Measurements from ENCODE around the gene FUZ.

The FUZ gene

DNA sequence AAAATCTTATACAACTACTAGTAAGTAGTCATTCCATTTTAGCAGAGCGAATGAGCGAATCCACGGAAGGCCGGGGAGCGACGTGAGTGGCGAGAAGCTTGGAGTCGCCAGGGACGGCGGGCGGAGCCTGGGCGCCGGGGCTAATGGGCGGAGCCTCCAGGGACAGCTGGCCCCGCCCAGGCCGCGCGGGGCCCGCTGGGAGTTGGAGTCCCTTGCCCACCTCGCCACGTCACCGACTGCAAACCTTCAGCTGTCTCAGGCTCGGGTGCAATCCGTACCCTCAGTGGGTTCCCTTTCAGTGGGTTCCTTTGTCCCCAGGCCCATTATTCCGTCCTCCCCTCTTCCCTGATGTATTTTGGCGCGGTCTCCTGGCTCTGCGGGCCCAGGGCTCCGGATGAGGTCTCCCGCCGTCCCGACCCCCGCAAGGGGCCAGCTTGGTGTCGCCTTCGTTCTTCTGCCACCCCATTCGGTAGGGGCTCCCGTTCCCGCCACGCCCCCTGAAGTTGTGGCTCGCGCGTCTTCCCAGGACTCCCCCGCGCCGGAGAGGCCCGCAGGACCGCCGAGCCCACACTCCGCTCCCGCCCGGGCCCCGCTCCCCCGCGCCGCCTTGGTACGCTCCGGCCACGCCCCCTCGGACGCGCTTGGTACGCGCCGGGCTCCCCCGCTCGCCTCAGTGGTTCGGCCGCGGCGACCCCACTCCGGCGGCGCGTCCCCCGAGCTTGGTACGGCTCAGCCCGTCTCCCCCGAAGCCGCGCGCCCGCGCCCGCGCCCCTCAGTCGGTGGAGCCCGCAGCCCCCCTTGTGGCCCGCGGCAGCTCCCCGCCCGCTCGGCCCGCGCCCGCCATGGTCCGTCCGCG lies 37.6 kb upstream of the FUZ start, which contains the start of gene PTOV1:
PTOV1 (plus strand) TSS at position 673 of the 856 bp plus-strand sequence.
- DNase-seq = peak; percentile 85

GRCh38 chr19:49850221-49850486 lies 37.1 kb upstream of the FUZ start:
- DNase-seq = no peak

GRCh38 chr19:49849433-49850220 lies 36.5 kb upstream of the FUZ start:
- no peak for DNase-seq

- DNase-seq = no peak
Observed at GRCh38 chr19:49848938-49849337, 35.8 kb upstream of the FUZ start.

DNA sequence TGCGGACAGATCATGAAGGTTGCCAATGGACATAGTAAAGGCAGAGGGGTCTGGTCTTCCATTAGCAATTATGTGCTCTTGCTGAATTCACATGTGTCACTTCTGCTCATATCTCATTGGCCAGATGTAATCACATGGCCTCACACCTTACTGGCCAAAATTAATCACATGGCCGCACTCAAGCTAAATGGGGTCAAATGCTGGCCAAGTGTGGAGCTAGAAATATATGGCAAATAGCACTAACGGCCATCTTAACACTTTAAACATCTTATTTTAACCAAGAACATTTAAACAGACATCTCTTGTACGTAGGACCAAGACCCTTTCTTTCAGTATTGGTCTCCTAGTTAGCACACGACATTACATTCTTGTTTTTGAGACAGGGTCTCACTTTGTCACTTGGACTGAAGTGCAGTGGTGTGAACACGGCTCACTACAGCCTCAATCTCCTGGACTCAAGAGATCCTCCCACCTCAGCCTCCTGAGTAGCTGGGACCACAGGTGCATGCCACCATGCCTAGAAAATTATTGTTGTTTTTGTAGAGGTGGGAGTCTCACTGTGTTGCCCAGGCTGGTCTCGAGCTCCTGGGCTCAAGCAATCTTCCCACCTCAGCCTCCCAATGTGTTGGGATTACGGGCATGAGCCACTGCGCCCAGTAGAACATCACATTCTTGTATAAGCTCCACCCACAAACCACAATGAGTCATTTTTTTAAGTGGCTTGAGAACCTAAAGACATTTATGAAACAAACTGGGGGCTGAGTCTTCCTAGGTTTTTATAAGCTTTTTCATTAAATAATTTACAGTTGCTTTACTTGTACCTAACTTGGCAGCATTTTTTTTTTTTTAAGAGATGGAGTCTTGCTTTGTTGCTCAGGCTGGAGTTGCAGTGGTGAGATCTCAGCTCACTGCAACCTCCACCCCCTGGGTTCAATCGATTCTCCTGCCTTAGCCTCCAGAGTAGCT lies 34.9 kb upstream of the FUZ start:
- DNase-seq = no peak

DNA sequence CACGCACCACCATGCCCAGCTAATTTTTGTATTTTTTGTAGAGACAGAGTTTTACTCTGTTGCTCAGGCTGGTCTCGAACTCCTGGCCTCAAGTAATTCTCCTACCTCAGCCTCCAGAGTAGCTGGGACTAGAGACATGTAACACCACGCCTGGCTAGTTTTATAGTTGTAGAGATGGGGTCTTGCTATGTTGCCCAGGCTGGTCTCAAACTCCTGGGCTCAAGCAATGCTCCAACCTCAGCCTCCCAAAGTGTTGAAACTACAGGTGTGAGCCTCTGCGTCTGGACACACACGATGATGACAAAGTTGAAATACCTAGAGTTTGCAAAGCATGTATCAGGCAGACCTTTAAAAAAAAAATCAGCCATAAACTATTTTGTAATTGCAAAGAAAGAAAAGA lies 33.3 kb upstream of the FUZ start:
- DNase-seq = no peak

- no peak for DNase-seq
Observed at GRCh38 chr19:49845414-49845813, 32.3 kb upstream of the FUZ start.

DNA sequence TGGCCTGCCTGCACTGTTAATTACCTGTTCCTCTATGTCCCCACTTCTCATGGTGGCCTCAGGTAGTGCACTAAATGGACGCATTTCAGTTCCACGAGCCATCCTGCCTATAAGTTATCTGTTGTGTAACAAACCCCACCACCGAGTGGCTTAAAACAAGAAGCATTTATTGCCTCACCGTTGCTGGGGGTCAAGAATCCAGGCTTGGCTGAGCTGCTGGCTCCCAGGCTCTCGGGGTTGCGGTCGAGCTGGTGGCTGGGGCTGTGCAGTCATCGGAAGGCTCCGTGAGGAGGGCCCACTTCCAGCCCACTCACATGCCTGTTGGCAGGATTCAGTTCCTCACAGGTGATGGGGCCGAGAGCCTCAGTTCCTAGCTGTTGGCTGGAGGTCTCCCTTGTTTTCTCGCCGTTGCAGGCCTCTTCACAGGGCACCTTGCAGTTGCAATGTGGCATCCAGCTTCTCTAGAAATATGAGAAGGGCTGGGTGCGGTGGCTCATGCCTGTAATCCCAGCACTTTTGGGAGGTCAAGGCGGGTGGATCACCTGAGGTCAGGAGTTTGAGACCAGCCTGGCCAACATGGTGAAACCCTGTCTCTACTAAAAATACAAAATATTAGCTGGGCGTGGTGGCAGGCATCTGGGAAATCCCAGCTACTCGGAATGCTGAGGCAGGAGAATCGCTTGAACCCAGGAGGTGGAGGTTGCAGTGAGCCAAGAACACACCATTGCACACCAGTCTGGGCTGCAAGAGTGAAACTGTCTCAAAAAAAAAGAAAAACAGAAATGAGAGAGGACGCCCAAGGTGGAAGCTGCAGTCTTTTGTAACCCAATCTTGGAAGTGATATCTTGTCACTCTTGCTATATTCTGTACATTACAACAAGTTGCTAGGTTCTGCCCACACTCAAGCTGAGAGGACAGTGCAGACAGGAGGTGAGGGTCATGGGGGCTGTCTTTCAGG lies 31.3 kb upstream of the FUZ start:
- no peak for DNase-seq

DNA sequence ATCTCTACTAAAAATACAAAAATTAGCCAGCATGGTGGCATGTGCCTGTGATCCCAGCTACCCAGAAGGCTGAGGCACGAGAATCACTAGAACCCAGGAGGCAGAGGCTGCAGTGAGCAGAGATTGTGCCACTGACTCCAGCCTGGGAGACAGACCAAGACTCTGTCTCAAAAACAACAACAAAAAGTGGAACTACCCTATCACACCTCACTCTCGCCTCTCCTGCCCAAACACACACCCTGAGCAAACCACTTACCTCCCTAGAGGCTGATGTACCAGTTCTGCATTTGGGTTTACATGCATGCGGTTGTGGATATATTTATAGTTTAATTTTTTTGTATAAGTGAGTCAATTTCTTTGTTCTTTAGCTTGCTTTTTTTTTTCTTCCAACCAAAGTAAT lies 30.2 kb upstream of the FUZ start:
- DNase-seq = no peak

DNA sequence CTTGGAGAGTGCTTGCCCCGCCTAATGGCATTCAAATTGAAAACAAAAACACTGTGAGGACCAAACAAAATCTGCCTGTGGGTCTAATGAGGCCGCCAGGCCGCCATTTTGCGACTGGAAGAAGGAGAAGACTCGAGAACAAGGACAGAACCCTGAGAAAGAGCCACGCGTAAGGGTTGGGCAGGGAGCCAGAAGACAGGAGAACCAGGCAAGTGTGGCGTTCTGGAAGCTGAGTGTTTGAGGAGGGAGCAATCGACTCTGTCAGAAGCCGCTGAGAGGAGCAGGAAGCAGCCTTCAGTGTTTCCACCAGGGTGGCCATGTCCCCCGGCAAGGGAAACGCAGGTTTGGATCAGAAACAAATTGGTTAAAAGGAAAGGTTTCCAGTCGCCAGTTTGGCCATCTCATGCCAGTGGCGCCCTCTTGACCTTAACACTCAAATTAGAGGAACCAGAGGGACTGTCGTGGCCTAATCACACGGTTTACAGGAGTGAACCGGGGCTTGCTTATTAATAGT lies 27.7 kb upstream of the FUZ start:
- no peak for DNase-seq

GRCh38 chr19:49840321-49840720 lies 27.2 kb upstream of the FUZ start:
- no peak for DNase-seq

DNA sequence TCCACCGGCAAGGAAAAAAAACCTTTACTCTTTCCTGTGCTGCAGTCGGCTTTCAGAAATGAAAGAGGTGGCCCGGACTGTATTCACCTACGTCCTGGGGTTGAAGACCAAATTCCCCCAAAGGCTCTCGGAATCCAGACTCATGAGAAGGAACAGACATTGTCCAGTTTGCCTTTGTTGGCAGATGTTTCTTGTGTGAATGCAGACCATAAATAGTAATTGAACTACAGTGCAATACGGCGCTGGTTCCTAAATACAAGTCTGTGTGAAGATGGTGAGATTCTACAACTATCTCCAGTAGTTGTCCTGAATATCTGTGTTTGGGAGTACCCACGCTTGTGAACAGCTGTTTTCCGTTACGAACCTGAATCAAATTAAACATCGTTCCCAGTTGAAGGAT lies 26.6 kb upstream of the FUZ start:
- no peak for DNase-seq

DNA sequence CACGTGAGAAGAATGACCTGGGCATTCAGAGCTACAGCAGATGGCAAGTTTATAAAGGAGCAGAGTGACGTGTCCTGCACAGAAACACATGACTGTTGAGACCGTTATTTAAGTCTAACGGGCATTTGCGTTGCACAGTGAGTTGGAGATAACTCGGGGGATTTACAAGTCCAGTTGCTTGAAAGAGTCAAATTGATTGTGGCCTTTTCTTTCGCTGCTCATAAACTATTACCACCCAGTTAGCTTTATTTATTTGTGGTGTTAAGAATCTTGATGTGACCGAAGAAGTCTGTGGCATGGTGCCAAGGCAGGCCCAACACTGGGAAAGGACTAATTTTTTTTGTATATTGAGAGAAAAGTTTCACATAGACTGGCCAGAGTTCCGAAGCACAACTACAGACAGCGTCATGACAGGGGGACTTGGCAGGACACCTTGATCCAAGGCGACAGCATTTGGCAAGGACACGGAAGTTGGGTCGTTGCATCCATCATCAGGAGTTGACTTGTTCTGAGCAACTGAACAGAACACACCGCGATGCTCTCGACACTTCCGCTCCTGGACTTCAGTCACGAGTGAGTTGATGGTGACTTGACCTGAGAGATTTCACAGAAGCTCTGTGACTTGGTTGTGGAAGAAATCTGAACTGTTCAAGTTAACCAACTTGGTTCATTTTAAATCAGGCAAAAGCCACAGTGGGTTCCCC lies 25.9 kb upstream of the FUZ start:
- DNase-seq = no peak

GRCh38 chr19:49837425-49837824 lies 24.3 kb upstream of the FUZ start:
- DNase-seq = no peak

GRCh38 chr19:49837009-49837310 lies 23.9 kb upstream of the FUZ start:
- no peak for DNase-seq

DNA sequence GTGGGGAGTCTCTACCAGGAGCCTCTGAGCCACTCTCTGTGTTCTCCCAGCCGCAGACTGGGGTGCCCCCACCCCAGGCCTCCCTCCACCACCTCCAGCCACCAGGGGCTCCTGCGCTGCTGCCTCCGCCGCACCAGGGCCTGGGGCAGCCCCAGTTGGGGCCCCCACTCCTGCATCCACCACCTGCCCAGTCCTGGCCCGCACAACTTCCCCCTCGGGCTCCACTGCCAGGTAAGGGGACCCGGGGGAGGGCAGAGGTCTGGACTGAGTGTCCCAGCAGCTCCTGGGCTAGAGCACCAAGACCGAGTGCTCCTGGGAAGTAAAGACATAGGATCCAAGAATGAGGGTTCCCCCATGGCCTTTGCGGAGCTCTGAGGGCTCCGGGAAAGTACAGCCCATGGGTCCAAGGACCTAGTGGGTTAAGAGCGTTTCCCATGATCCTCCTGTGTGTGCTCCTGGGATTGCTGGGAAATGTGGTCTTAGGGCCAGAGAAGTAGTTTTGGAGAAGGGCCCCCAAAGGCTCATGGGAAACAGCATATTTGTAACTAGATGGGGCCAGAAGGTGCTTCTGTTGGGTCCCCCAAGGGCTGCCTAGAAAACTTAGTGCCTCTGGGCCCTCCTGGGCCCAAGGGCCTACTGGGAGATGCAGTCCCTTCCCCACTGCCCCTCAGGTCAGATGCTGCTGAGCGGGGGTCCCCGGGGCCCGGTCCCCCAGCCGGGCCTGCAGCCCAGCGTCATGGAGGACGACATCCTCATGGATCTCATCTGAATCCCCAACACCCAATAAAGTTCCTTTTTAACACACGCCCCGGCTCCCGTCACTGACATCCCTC lies 23.3 kb upstream of the FUZ start:
- no peak for DNase-seq

GRCh38 chr19:49835562-49835961 lies 22.5 kb upstream of the FUZ start:
- no peak for DNase-seq

DNA sequence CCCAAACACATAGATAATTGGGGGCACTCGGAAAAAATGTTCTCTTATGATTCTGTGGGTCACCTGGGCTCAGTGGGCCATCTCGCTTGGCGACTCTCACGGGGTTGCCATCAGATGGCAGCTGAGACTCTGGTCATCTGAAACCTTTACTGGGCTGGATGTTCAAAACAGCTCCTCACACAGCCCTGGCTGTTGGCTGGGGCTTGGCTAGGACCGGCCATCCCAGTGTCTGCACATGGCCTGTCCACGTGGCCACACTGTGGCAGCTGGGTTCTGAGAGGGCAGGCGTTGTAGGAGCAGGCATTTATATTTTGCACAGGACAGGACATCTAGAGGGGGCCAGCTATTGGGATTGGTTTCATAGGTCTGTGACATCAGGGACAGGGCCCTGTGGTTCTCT lies 20.5 kb upstream of the FUZ start:
- DNase-seq = no peak

DNA sequence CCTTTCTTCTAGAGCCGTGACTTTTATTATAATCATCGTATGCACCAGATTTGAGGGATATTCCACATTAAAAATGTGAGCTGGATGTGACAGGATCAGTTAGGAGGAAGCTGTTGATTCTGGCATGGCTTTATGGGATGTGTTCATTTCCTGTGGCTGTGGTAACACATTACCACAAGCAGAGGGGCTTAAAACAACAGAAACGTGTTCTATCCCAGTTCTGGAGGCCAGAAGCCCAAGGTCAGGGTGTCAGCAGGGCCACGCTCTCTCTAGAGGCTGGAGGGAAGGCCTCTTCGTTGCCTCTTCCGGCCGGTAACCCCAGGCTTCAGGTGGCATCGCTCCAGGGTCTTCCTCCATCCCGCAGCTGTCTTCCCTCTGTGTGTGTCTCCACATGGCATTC lies 19.5 kb upstream of the FUZ start:
- DNase-seq = no peak

GRCh38 chr19:49831592-49831991 lies 18.5 kb upstream of the FUZ start:
- no peak for DNase-seq

DNA sequence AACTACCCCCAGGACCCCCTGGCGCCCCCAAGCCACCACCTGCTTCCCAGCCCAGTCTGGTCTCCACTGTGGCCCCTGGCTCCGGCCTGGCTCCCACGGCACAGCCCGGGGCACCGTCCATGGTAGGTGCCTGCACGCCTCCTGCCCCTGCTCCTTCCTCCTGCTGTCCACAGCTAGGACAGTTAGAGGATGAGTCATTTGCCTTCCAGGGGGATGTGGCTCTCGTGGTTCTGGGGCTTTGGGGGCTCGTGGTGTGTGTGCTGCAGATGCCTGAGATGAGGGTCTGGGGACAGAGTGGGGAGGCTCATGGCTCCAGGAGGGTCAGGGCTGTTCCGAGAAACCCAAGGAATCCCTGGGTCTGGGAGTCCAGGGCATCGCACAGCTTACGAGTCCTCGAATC lies 17.7 kb upstream of the FUZ start:
- DNase-seq = no peak

All from stimulated activated naive CD4-positive, alpha-beta T cell treated with Interleukin-2 at 50 U/mL for 16 hours (primary cell).